ENCODE data around the gene FCAMR.

The FCAMR gene

DNA sequence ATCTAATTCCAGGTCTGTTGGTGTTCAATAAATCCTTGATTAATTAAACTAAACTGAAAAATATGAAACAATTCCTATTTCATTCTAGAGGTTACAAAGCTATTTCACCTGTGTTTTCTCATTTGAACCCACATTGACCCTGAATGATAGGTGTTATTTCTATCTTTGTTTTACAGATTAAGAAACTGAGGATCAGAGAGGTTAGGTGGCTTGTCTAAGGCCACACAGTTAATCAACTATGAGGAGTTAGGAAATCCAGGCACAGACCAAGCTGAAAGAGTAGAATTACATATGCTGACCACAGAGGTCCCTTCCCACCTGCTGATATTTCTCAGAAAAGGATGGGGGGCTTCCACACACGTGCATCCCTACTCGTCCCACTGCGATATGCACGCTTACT lies 24.5 kb downstream of the FCAMR start:
- TF ChIP-seq, protein P1, sequence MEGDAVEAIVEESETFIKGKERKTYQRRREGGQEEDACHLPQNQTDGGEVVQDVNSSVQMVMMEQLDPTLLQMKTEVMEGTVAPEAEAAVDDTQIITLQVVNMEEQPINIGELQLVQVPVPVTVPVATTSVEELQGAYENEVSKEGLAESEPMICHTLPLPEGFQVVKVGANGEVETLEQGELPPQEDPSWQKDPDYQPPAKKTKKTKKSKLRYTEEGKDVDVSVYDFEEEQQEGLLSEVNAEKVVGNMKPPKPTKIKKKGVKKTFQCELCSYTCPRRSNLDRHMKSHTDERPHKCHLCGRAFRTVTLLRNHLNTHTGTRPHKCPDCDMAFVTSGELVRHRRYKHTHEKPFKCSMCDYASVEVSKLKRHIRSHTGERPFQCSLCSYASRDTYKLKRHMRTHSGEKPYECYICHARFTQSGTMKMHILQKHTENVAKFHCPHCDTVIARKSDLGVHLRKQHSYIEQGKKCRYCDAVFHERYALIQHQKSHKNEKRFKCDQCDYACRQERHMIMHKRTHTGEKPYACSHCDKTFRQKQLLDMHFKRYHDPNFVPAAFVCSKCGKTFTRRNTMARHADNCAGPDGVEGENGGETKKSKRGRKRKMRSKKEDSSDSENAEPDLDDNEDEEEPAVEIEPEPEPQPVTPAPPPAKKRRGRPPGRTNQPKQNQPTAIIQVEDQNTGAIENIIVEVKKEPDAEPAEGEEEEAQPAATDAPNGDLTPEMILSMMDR (IDR thresholded peaks at IDR 0.05; ENCODE audit: insufficient read depth, low read length, poor library complexity, severe bottlenecking): no peak
- no peaks in the 10 kb centered on the region for H3K27me3 ChIP-seq (replicated peaks; ENCODE audit: control insufficient read depth, insufficient read depth, low read length)

GRCh38 chr1:206944703-206945102 lies 25.6 kb downstream of the FCAMR start:
- TF ChIP-seq, protein P1 (IDR thresholded peaks at IDR 0.05; ENCODE audit: insufficient read depth, low read length, poor library complexity, severe bottlenecking): no peak
- no peaks in the 10 kb centered on the region for H3K27me3 ChIP-seq (replicated peaks; ENCODE audit: control insufficient read depth, insufficient read depth, low read length)
- no peak overlapping the region for H3K4me3 ChIP-seq (replicated peaks; ENCODE audit: low read depth, low read length)
- no peak for DNase-seq (ENCODE audit: extremely low read depth, insufficient read length)
- no peaks in the 10 kb centered on the region for H3K36me3 ChIP-seq (ENCODE audit: control insufficient read depth, insufficient read depth, low read length)

More for the DNA sequence above, 24.5 kb downstream of the FCAMR start:
- no peaks in the 10 kb centered on the region for H3K36me3 ChIP-seq (ENCODE audit: control insufficient read depth, insufficient read depth, low read length)
- no peak overlapping the region for H3K4me3 ChIP-seq (replicated peaks; ENCODE audit: low read depth, low read length)
- no peak for DNase-seq (ENCODE audit: extremely low read depth, insufficient read length)

GRCh38 chr1:206941766-206942418 lies 28.4 kb downstream of the FCAMR start:
- Histone ChIP-seq H3K4me3 (replicated peaks; ENCODE audit: low read depth, low read length) (no peak overlapping the region), H3K36me3 (ENCODE audit: control insufficient read depth, insufficient read depth, low read length) (no peaks in the 10 kb centered on the region), H3K27me3 (replicated peaks; ENCODE audit: control insufficient read depth, insufficient read depth, low read length) (no peaks in the 10 kb centered on the region)
- TF ChIP-seq, protein P1 (IDR thresholded peaks at IDR 0.05; ENCODE audit: insufficient read depth, low read length, poor library complexity, severe bottlenecking): no peak
- DNase-seq (ENCODE audit: extremely low read depth, insufficient read length): no peak

DNA sequence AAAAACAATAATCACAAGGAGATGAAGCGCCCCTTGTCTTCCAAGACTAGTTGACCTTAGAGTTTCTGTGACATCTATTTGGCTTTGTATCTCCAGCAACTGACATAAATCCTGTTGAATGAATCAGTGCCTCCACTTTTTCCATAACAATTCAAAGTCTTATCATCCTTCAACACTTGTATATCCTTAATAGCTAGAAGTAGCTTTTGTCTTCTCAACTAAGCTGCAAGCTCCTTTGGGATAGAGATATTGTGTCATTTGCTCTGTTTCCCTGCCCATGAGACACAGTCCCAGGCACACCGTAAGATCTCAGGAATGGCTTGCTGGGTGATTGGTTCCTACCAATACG lies 29.7 kb downstream of the FCAMR start:
- TF ChIP-seq, protein P1 (IDR thresholded peaks at IDR 0.05; ENCODE audit: insufficient read depth, low read length, poor library complexity, severe bottlenecking): no peak
- H3K36me3 ChIP-seq (ENCODE audit: control insufficient read depth, insufficient read depth, low read length): no peaks in the 10 kb centered on the region
- no peak overlapping the region for H3K4me3 ChIP-seq (replicated peaks; ENCODE audit: low read depth, low read length)
- H3K27me3 ChIP-seq (replicated peaks; ENCODE audit: control insufficient read depth, insufficient read depth, low read length): no peaks in the 10 kb centered on the region
- DNase-seq (ENCODE audit: extremely low read depth, insufficient read length): no peak

- no peaks in the 10 kb centered on the region for H3K27me3 ChIP-seq (replicated peaks; ENCODE audit: control insufficient read depth, insufficient read depth, low read length)
- no peaks in the 10 kb centered on the region for H3K36me3 ChIP-seq (ENCODE audit: control insufficient read depth, insufficient read depth, low read length)
- DNase-seq (ENCODE audit: extremely low read depth, insufficient read length): no peak
- no peak overlapping the region for H3K4me3 ChIP-seq (replicated peaks; ENCODE audit: low read depth, low read length)
- TF ChIP-seq, protein P1 (IDR thresholded peaks at IDR 0.05; ENCODE audit: insufficient read depth, low read length, poor library complexity, severe bottlenecking): no peak
Observed at GRCh38 chr1:206939841-206940587, 30.2 kb downstream of the FCAMR start.

Measured in GM06990 (cell line).